GM12873 (cell line): ENCODE measurements around the gene SERPINB5.

Experiments
- CTCF ChIP-seq: IDR thresholded peaks from 2 replicates; pipeline ENCODE4 v1.5.1; 2012; ENCODE audit warnings: low read depth, mild to moderate bottlenecking, moderate library complexity, low read length, control low read depth; ENCODE audit not compliant: insufficient read depth; ENCODE audit errors: missing control alignments

Gene SERPINB5

GRCh38 chr18:63449426-63449825, 27.3 kb upstream of the SERPINB5 start:
- no peak for TF ChIP-seq CTCF

GRCh38 chr18:63451799-63452660, 24.7 kb upstream of the SERPINB5 start:
- TF ChIP-seq CTCF, result no peak

DNA sequence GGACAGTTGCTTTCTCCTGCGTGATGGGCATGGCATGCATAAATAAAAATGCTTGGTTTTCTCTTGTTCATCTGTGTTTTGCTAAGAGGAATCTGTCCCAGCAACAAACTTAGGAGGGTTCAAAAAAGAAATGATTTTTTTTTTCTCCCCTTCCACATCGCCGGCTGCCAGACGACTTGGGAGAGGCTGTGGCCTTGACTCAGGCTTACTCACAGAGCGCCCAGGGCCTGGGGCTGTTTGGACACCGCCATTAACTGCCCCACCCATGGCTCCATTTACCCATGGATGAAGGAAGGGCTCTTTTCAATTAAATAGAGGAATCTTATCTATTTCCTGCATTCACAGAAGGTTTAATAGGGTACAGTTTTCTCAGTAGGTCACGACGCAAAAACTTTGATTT, 22.3 kb upstream of the SERPINB5 start:
- no peak for TF ChIP-seq CTCF

GRCh38 chr18:63457977-63458376, 18.8 kb upstream of the SERPINB5 start:
- TF ChIP-seq CTCF, result no peak

- no peak for TF ChIP-seq CTCF
Observed at GRCh38 chr18:63460414-63460813, 16.3 kb upstream of the SERPINB5 start.

DNA sequence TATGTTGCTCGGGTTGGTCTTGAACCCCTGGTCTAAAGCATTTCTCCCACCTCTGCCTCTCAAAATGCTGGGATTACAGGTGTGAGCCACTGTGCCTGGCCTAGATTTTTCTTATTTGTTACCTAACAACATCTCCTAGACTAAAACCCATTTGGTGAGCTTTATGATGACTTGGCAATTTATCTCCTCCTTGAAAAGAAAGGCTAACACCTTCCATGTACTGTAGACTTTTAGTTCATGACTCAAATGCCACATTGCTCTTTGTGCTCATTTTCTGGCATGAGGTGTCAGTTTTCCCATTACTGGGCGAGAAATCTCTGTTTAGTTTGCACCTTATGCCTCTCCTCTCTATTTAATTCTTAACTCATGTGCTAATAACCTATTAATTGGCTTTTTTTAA, 12.3 kb upstream of the SERPINB5 start:
- TF ChIP-seq CTCF, result no peak

DNA sequence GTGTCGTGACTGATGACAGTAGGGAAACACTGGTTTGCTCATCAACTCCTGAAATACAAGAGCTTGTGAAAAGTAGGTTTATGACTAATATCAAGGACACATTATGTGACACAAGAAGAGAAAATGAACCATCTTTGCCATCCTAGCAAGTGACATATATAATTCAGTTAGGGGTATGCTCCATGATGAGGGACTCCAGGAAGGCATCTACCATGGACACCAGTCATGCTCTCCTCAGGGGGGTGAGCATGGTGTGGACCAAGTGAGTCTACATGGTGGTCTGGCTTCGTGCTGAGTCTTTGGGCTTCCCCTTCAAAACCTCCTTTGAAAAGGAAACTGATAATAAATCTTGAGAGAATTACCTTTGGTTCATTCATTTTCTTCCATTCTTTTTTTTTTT, 11.7 kb upstream of the SERPINB5 start:
- no peak for TF ChIP-seq CTCF

GRCh38 chr18:63467699-63468098, 9.1 kb upstream of the SERPINB5 start:
- TF ChIP-seq CTCF, result no peak
